SHP77 (cell line): ENCODE measurements around the gene UBE2E3.
A peak's percentile ranks its signal among the peaks of the same experiment; 100 is the strongest.

Source experiments
- DNase-seq, 2 experiments: peaks; one replicate each; lab custom pipeline; 2025; lab: John Stamatoyannopoulos, UW

UBE2E3 gene

GRCh38 chr2:180978903-180979748 lies 1.3 kb upstream of the UBE2E3 start:
- DNase-seq, result no peak

- no peak for DNase-seq
Measured at GRCh38 chr2:180979749-180980105, 678 bp upstream of the UBE2E3 start.

- no peak for DNase-seq
Measured at GRCh38 chr2:180980943-180981911, 822 bp downstream of the UBE2E3 start.

GRCh38 chr2:180983468-180984242 lies 3.2 kb downstream of the UBE2E3 start:
- peak; percentile 54 to 66 for DNase-seq

- no peak for DNase-seq
Measured at GRCh38 chr2:180985771-180986395, 5.5 kb downstream of the UBE2E3 start.

GRCh38 chr2:180987146-180987545 lies 6.7 kb downstream of the UBE2E3 start:
- DNase-seq, result no peak

- no peak for DNase-seq
Measured at GRCh38 chr2:180990337-180990736, 9.9 kb downstream of the UBE2E3 start.

- DNase-seq, result no peak
Measured at GRCh38 chr2:180990794-180991193, 10.4 kb downstream of the UBE2E3 start.

GRCh38 chr2:180991361-180991760 lies 11.0 kb downstream of the UBE2E3 start:
- no peak for DNase-seq

- no peak for DNase-seq
Measured at GRCh38 chr2:180991820-180992219, 11.4 kb downstream of the UBE2E3 start.

GRCh38 chr2:180992994-180993393 lies 12.6 kb downstream of the UBE2E3 start:
- no peak for DNase-seq

GRCh38 chr2:180999274-180999964 lies 19.0 kb downstream of the UBE2E3 start:
- no peak for DNase-seq

GRCh38 chr2:181004647-181005325 lies 24.4 kb downstream of the UBE2E3 start:
- no peak for DNase-seq

GRCh38 chr2:181005326-181005655 lies 24.9 kb downstream of the UBE2E3 start:
- no peak for DNase-seq

- no peak for DNase-seq
Measured at GRCh38 chr2:181005809-181006208, 25.4 kb downstream of the UBE2E3 start.

- no peak for DNase-seq
Measured at GRCh38 chr2:181007086-181007837, 26.9 kb downstream of the UBE2E3 start.

GRCh38 chr2:181008407-181008806 lies 28.0 kb downstream of the UBE2E3 start:
- DNase-seq, result no peak

- DNase-seq, result no peak
Measured at GRCh38 chr2:181021199-181021789, 40.9 kb downstream of the UBE2E3 start.

- DNase-seq, result no peak
Measured at GRCh38 chr2:181022652-181023051, 42.2 kb downstream of the UBE2E3 start.
